HG03095 (cell line): ENCODE measurements around the gene CLDN18.
A peak's percentile ranks its signal among the peaks of the same experiment; 100 is the strongest.

Experiments used
- ATAC-seq: cut with Tn5 transposase; IDR thresholded peaks from one replicate; pipeline ENCODE4 v1.9.1; 2021; ENCODE audit warnings: moderate library complexity; ENCODE audit not compliant: unreplicated experiment

CLDN18 gene

DNA sequence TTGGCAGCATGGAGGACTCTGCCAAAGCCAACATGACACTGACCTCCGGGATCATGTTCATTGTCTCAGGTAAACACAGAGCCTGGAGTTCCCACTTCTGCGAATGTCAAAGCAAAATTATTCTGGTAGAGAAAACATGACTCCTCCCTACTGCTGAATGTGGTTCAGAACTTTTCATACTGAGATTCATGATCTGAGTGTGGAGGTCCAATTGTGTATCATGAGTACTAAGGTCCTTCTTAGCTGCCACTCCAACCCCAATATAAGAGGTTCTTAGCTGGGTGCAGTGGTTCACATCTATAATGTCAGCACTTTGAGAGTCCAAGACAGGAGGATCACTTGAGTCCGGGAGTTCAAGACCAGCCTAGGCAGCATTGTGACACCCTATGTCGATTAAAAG lies 13.8 kb downstream of the CLDN18 start:
- no peak for ATAC-seq

GRCh38 chr3:138025553-138025952 lies 15.6 kb downstream of the CLDN18 start:
- no peak for ATAC-seq

DNA sequence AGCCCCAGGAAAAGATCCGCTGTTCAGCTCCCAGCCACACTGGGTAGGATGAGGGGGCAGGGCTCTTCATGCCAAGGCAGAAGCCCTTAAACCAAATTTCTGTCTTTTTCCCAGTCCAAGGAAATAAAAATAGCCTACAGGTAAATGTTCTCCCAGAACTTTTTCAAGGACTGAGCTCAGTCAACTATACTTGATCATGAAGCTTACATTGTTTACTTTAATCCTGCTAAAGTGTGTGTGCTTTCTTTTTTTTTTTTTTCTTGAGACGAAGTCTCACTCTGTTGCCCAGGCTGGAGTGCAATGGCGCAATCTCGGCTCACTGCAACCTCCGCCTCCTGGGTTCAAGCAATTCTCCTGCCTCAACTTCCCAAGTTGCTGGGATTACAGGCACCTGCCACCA lies 17.9 kb downstream of the CLDN18 start:
- no peak for ATAC-seq

DNA sequence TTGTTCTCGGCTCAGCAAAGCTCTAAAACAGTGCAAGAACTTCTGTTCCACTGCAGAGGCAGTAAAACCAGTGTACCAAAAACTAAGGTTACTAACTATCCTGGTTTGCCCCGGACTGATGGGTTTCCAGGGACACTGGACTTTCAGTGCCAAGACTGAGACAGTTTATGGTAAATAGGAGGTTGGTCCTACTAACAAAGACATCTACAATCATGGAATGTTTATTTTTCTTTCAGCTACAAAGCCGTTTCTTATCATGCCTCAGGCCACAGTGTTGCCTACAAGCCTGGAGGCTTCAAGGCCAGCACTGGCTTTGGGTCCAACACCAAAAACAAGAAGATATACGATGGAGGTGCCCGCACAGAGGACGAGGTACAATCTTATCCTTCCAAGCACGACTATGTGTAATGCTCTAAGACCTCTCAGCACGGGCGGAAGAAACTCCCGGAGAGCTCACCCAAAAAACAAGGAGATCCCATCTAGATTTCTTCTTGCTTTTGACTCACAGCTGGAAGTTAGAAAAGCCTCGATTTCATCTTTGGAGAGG lies 20.8 kb downstream of the CLDN18 start:
- ATAC-seq, result no peak

DNA sequence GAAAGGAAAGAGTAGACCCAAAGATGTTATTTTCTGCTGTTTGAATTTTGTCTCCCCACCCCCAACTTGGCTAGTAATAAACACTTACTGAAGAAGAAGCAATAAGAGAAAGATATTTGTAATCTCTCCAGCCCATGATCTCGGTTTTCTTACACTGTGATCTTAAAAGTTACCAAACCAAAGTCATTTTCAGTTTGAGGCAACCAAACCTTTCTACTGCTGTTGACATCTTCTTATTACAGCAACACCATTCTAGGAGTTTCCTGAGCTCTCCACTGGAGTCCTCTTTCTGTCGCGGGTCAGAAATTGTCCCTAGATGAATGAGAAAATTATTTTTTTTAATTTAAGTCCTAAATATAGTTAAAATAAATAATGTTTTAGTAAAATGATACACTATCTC lies 21.6 kb downstream of the CLDN18 start:
- ATAC-seq, result no peak

- ATAC-seq, result no peak
Measured at GRCh38 chr3:138032567-138032966, 22.6 kb downstream of the CLDN18 start.

GRCh38 chr3:138033202-138033691 lies 23.3 kb downstream of the CLDN18 start:
- ATAC-seq, result no peak

DNA sequence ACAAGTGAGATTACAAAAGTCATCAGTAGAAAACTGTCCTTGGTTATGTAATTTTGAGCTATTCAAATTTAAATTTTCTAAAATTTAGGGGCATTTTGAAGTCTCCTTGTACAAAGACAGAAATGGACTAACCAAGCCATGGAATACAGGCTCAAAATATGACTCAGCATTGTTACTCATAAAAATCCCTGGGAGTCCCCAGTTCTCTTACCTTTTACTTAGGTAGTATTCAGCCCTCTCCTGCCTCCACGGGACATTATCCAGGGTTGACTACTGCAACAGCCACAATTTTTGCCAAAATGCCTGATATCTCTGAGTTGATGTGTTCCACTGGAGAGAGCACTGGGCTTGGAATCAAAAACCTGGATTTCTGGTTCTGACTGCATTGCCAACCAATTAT lies 25.0 kb downstream of the CLDN18 start:
- ATAC-seq, result no peak

DNA sequence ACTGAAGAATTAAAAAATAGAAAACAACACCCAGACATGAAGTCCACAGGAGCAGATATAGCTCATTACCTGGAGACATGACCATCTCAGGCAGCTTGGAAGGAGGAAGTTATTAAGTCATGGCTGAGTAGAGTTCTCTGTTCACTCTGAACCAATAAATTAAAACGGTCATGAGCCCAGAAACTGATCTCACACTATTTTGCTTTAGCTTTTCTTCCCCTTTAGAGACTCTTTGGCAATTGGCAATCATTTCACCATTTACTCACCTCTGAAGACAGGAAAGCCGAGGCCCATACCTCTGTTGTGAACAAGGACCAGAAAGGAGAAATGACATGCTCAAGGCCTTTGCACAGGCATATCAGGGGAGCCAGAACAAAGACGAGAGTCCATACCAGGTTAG lies 26.6 kb downstream of the CLDN18 start:
- no peak for ATAC-seq

- ATAC-seq, result no peak
Measured at GRCh38 chr3:138038725-138039462, 28.9 kb downstream of the CLDN18 start.

GRCh38 chr3:138042043-138042442 lies 32.1 kb downstream of the CLDN18 start:
- ATAC-seq, result no peak

GRCh38 chr3:138043266-138044029 lies 33.5 kb downstream of the CLDN18 start:
- no peak for ATAC-seq

DNA sequence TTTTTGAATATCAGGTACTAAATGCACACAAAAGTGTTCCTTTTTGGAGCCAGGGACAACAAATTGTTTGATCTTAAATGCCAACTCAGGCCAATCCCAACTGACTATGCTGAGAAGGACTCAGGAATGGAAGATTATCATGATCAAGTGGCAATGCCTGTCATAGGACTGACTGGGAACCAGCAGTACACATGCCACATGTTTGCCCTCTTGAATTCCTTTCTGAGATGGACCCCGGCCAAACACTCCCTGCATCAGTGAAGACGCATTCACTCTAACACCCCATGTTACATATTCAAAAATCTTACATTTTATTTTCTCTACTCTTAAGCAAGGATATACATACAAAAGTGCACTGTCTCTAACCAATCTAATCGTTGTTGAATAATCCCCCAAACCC lies 36.1 kb downstream of the CLDN18 start:
- ATAC-seq, result no peak

GRCh38 chr3:138046955-138047354 lies 37.0 kb downstream of the CLDN18 start:
- no peak for ATAC-seq

DNA sequence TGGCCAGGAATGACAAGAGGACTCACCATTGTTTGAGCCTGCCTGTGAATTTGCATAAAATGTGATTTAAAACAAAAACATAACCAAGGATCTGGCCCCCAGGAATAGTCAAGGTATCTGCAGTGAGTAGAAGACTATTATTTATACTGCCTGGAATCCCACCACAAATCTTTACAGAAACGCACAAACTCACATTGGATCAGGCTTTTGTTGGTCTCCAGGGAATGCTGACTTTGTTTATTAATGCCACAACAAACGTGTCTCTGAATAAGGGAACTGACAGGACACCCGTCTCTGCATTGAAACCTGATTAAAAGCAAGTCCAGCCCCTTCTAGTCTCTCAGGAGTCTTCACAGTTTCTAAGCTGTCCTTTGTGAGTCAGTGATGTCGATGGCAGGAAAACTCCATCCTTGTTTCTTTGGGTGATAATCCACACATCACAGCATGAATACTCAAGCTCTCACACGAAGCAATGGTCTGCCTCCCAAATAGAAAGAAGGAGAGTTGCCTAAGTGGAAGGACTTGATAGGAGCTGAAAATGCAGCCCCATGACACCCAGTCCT lies 37.7 kb downstream of the CLDN18 start:
- ATAC-seq, result no peak

GRCh38 chr3:138049157-138049919 lies 39.4 kb downstream of the CLDN18 start:
- no peak for ATAC-seq

- peak; percentile 85 for ATAC-seq
Measured at GRCh38 chr3:138051947-138052802, 42.2 kb downstream of the CLDN18 start.

- no peak for ATAC-seq
Measured at GRCh38 chr3:138054057-138054456, 44.1 kb downstream of the CLDN18 start.

DNA sequence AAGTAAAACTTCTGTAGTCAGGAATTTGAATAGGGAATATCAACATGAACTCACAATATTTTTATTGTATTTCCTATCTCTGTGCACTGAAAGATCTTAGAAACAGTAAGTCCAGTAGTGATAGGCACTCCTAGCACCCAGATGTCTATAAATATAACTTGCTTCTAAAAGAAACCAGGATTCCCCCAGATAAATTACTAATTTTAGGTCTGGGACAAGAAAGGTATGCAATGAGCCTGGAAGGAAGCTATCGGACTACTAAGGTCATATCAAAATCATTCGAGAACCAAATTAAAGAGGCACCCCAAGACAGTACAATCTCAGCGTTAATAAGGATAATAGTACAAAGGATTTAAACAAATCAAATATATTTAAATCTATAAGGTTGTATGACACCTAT lies 47.4 kb downstream of the CLDN18 start:
- no peak for ATAC-seq

GRCh38 chr3:138059261-138059660 lies 49.3 kb downstream of the CLDN18 start:
- no peak for ATAC-seq
